GM21423 (cell line): Measurements from ENCODE around the gene JPH4.
"Not testable (repeated sequence)": the region's sequence is repeated elsewhere in the genome, so short reads cannot be mapped to it uniquely, and the experiment has no call there.

Source experiments
- ATAC-seq: cut with Tn5 transposase; IDR thresholded peaks from one replicate; pipeline ENCODE4 v1.9.1; 2021; ENCODE audit warnings: mild to moderate bottlenecking, moderate library complexity; ENCODE audit not compliant: unreplicated experiment

The JPH4 gene

GRCh38 chr14:23550131-23550811, 28.3 kb downstream of the JPH4 start:
- no peak for ATAC-seq

GRCh38 chr14:23548351-23549318, 30.0 kb downstream of the JPH4 start:
- no peak for ATAC-seq

GRCh38 chr14:23547924-23548323, 30.7 kb downstream of the JPH4 start:
- ATAC-seq, result no peak

- ATAC-seq, result no peak
These were observed 32.0 kb downstream of the JPH4 start for GRCh38 chr14:23546450-23547035.

- no peak for ATAC-seq
These were observed 32.7 kb downstream of the JPH4 start for GRCh38 chr14:23545740-23546365.

- ATAC-seq, result no peak
These were observed 33.8 kb downstream of the JPH4 start for GRCh38 chr14:23544511-23545447.

GRCh38 chr14:23543403-23543802, 35.2 kb downstream of the JPH4 start:
- ATAC-seq, result no peak

- ATAC-seq, result no peak
These were observed 36.3 kb downstream of the JPH4 start for GRCh38 chr14:23542261-23542660.

- no peak for ATAC-seq
These were observed 38.5 kb downstream of the JPH4 start for GRCh38 chr14:23540141-23540469.

- no peak for ATAC-seq
These were observed 39.1 kb downstream of the JPH4 start for GRCh38 chr14:23539248-23540140.

GRCh38 chr14:23538785-23539184, 39.8 kb downstream of the JPH4 start:
- no peak for ATAC-seq

GRCh38 chr14:23538050-23538718, 40.4 kb downstream of the JPH4 start:
- ATAC-seq, result no peak

GRCh38 chr14:23537351-23538049, 41.1 kb downstream of the JPH4 start:
- no peak for ATAC-seq

GRCh38 chr14:23536906-23537305, 41.7 kb downstream of the JPH4 start:
- not testable (repeated sequence) for ATAC-seq

GRCh38 chr14:23536494-23536893, 42.1 kb downstream of the JPH4 start:
- no peak for ATAC-seq

- ATAC-seq, result no peak
These were observed 42.6 kb downstream of the JPH4 start for GRCh38 chr14:23535943-23536342.

- ATAC-seq, result no peak
These were observed 44.7 kb downstream of the JPH4 start for GRCh38 chr14:23533652-23534435.
